ENCODE data around the gene SELENOK. TPM values are rescaled to one million over a fixed set of nuclear protein-coding genes. Genes with fewer than 3 reads are reported as not detected.

Gene SELENOK
- total and polyA plus RNA-seq, 2 of the 13 experiments (the other 11 are each of a cell fraction or from before 2014, with no cell fraction given), result 67.0 to 81.0 TPM

DNA sequence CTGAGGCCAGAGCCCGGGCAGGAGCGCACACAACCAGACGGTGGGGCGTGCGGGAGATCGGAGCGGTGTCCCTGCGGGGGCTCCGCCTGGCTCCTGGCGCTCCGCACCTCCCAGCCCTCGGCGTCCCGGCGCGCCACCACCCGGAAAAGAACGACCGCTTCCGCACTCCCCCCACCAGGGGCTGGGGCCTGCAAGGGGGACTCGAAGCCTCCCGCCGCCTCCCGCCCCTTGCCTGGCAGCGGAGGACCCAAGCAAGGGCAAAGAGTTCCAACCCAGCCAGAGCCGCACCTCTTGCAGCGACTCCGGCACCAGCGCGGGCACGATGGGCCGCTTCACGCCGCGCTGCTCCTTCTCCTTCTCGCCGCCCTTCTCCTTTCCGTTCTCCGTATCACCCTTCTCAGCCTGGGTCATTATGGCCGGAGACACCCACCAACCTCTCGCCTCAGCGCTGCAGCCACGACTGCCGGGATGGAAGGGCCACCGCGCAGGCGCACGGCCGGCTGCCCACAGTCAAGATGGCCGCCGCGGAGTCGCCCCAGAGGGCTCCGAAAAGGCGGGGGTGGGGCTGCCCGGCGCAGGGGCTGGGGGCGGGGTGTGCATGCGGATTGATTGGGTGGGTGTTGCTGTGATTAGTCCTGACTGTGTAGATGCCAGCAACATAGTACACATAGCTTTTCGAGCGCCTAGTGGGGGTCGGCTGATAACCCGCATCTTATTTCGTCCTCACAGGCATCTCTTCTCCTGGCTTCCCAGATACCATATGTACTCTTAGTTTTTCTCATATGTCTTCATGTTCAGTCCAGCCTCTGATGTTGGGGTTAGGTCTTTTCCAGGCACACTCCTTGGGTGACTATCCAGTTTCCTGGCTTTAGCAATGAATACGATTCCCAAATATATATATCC, 9.7 kb downstream of the SELENOK start, which contains the start of gene ACTR8 (continued):
- TF ChIP-seq ZNF724P (CRISPR knock-in tag; IDR thresholded peaks at IDR 0.05; ENCODE audit: borderline replicate concordance) (peak; percentile 60; the same call in 1 of the 2 replicates), ETS1 (CRISPR knock-in tag; IDR thresholded peaks at IDR 0.05) (no peak), ZNF335 (CRISPR knock-in tag; IDR thresholded peaks at IDR 0.05) (peak; percentile 93), EZH2 (conservative IDR thresholded peaks at IDR 0.05; ENCODE audit: low read depth, low read length) (no peak), MAF1 (CRISPR knock-in tag; IDR thresholded peaks at IDR 0.05; ENCODE audit: borderline replicate concordance) (no peak), GMEB1 (CRISPR knock-in tag; IDR thresholded peaks at IDR 0.05; ENCODE audit: borderline replicate concordance) (peak; percentile 75; the same call in 1 of the 2 replicates), ZNF816 (CRISPR knock-in tag; IDR thresholded peaks at IDR 0.05; ENCODE audit: borderline replicate concordance) (peak; percentile 83), ETV5 (CRISPR knock-in tag; IDR thresholded peaks at IDR 0.05; ENCODE audit: borderline replicate concordance) (peak; percentile 69), ZHX2 (IDR thresholded peaks at IDR 0.05; ENCODE audit: low read depth) (peak; percentile 88), ZHX2 (CRISPR knock-in tag; IDR thresholded peaks at IDR 0.05; ENCODE audit: borderline replicate concordance) (no peak), ZNF136 (CRISPR knock-in tag; IDR thresholded peaks at IDR 0.05; ENCODE audit: low read depth) (0 out of 2 replicates have a peak, but pooled peaks have one; percentile 23), ISX (CRISPR knock-in tag; conservative IDR thresholded peaks at IDR 0.05) (no peak), ZNF75D (CRISPR knock-in tag; IDR thresholded peaks at IDR 0.05; ENCODE audit: borderline replicate concordance) (0 out of 2 replicates have a peak, but pooled peaks have one; percentile 46), GZF1 (CRISPR knock-in tag; IDR thresholded peaks at IDR 0.05) (no peak)
- TF ChIP-seq, protein P1, sequence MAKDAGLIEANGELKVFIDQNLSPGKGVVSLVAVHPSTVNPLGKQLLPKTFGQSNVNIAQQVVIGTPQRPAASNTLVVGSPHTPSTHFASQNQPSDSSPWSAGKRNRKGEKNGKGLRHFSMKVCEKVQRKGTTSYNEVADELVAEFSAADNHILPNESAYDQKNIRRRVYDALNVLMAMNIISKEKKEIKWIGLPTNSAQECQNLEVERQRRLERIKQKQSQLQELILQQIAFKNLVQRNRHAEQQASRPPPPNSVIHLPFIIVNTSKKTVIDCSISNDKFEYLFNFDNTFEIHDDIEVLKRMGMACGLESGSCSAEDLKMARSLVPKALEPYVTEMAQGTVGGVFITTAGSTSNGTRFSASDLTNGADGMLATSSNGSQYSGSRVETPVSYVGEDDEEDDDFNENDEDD (CRISPR knock-in tag; IDR thresholded peaks at IDR 0.05; ENCODE audit: borderline replicate concordance), result no peak
- TF ChIP-seq, protein P2, sequence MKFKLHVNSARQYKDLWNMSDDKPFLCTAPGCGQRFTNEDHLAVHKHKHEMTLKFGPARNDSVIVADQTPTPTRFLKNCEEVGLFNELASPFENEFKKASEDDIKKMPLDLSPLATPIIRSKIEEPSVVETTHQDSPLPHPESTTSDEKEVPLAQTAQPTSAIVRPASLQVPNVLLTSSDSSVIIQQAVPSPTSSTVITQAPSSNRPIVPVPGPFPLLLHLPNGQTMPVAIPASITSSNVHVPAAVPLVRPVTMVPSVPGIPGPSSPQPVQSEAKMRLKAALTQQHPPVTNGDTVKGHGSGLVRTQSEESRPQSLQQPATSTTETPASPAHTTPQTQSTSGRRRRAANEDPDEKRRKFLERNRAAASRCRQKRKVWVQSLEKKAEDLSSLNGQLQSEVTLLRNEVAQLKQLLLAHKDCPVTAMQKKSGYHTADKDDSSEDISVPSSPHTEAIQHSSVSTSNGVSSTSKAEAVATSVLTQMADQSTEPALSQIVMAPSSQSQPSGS (CRISPR knock-in tag; IDR thresholded peaks at IDR 0.05), result peak; percentile 33; the same call in 1 of the 2 replicates
